Measurements from ENCODE around the gene ARNT2.
"Not testable (repeated sequence)": the region's sequence is repeated elsewhere in the genome, so short reads cannot be mapped to it uniquely, and the experiment has no call there.

Gene ARNT2

GRCh38 chr15:80404057-80404760 lies at the start of gene ARNT2:
ARNT2 (plus strand) TSS chr15:80404382; CDS start chr15:80404516, 134 bp downstream.
- intact Hi-C loops (cut with DNase I): no loop called here
- DNase-seq: peak in 40 of 42 donors; percentile 46 to 88 (median 71)

GRCh38 chr15:80367094-80367493 lies 37.1 kb upstream of the ARNT2 start:
- intact Hi-C loops (cut with DNase I): no loop called here
- DNase-seq: no peak

- intact Hi-C loops (cut with DNase I): no loop called here
- no peak for DNase-seq
These were observed 36.5 kb upstream of the ARNT2 start for GRCh38 chr15:80367661-80368060.

GRCh38 chr15:80371924-80372323 lies 32.3 kb upstream of the ARNT2 start:
- intact Hi-C loops (cut with DNase I): no loop called here
- no peak for DNase-seq

- intact Hi-C loops (cut with DNase I): no loop called here
- no peak for DNase-seq
These were observed 29.7 kb upstream of the ARNT2 start for GRCh38 chr15:80374441-80374840.

GRCh38 chr15:80375968-80376891 lies 28.0 kb upstream of the ARNT2 start:
- DNase-seq: peak in 40 of 42 donors; percentile 11 to 79 (median 51)
- intact Hi-C loops (cut with DNase I): no loop called here

- DNase-seq: peak in 2 of 42 donors; percentile 11 to 25
- intact Hi-C loops (cut with DNase I): no loop called here
These were observed 24.5 kb upstream of the ARNT2 start for GRCh38 chr15:80379693-80380092.

GRCh38 chr15:80380154-80380553 lies 24.0 kb upstream of the ARNT2 start:
- intact Hi-C loops (cut with DNase I): no loop called here
- DNase-seq: no peak

- intact Hi-C loops (cut with DNase I): no loop called here
- DNase-seq: no peak
These were observed 21.9 kb upstream of the ARNT2 start for GRCh38 chr15:80382285-80382684.

- DNase-seq: no peak
- intact Hi-C loops (cut with DNase I): no loop called here
These were observed 19.8 kb upstream of the ARNT2 start for GRCh38 chr15:80384432-80384831.

- intact Hi-C loops (cut with DNase I): no loop called here
- no peak for DNase-seq
These were observed 18.0 kb upstream of the ARNT2 start for GRCh38 chr15:80386151-80386550.

- DNase-seq: no peak
- intact Hi-C loops (cut with DNase I): no loop called here
These were observed 15.9 kb upstream of the ARNT2 start for GRCh38 chr15:80388326-80388725.

- intact Hi-C loops (cut with DNase I): no loop called here
- DNase-seq: no peak
These were observed 14.8 kb upstream of the ARNT2 start for GRCh38 chr15:80389370-80389769.

- intact Hi-C loops (cut with DNase I); DNase-seq: not testable (repeated sequence)
These were observed 13.2 kb upstream of the ARNT2 start for GRCh38 chr15:80390942-80391341.

- DNase-seq: no peak
- intact Hi-C loops (cut with DNase I): no loop called here
These were observed 8.6 kb upstream of the ARNT2 start for GRCh38 chr15:80395616-80396015.

- no peak for DNase-seq
- intact Hi-C loops (cut with DNase I): no loop called here
These were observed 8.1 kb upstream of the ARNT2 start for GRCh38 chr15:80396096-80396495.

- DNase-seq: no peak
- intact Hi-C loops (cut with DNase I): no loop called here
These were observed 4.7 kb upstream of the ARNT2 start for GRCh38 chr15:80399508-80399907.

- intact Hi-C loops (cut with DNase I): no loop called here
- DNase-seq: no peak
These were observed 2.7 kb upstream of the ARNT2 start for GRCh38 chr15:80401456-80401855.

- intact Hi-C loops (cut with DNase I): no loop called here
These were observed 1.8 kb upstream of the ARNT2 start for GRCh38 chr15:80402339-80402738.

GRCh38 chr15:80403712-80404056 lies 498 bp upstream of the ARNT2 start:
- intact Hi-C loops (cut with DNase I): no loop called here
- peak; percentile 52 to 88 (median 76) for DNase-seq

More at GRCh38 chr15:80402339-80402738, 1.8 kb upstream of the ARNT2 start:
- no peak for DNase-seq
